Tibial nerve (tissue), 4 donors: ENCODE results near the gene C1orf52. TPM values are rescaled to one million over a fixed set of nuclear protein-coding genes. Genes with fewer than 3 reads are reported as not detected.

Experiments used
- DNase-seq, 2 donors: peaks; one replicate each; pipeline ENCODE4 v3.0.0-alpha.2; 2019; ENCODE audit warnings: low spot score in 2 of 2
- H3K27ac ChIP-seq, 4 donors: fragments of 200-600 bp; sonication (generic) in 3 of 4; one replicate each; pipeline ENCODE4 v1.5.1; 2017 to 2019; ENCODE audit warnings: mild to moderate bottlenecking in 1 of 4
- H3K27me3 ChIP-seq, 2 donors: fragments of 200-600 bp; sonication (generic) in 1 of 2; one replicate each; pipeline versions ENCODE4 v1.5.1 to v1.6.0; 2017 to 2019
- H3K36me3 ChIP-seq, 3 donors: fragments of 200-600 bp; sonication (generic); one replicate each; pipeline ENCODE4 v1.5.1; 2018 to 2019
- H3K4me1 ChIP-seq, 4 donors: fragments of 200-600 bp; sonication (generic) in 3 of 4; one replicate each; pipeline ENCODE4 v1.5.1; 2017 to 2019
- H3K4me3 ChIP-seq, 4 donors: fragments of 200-600 bp; sonication (generic) in 3 of 4; one replicate each; pipeline ENCODE4 v1.5.1; 2017 to 2019; ENCODE audit warnings: mild to moderate bottlenecking in 1 of 4, moderate library complexity in 1 of 4
- H3K9me3 ChIP-seq, 4 donors: fragments of 200-600 bp; sonication (generic) in 3 of 4; one replicate each; pipeline ENCODE4 v1.5.1; 2017 to 2019
- CTCF ChIP-seq, 5 experiments: fragments of 200-600 bp in 3 of 5; fragments of 450-650 bp in 2 of 5; sonication (generic) in 3 of 5; IDR thresholded peaks; one replicate each; pipeline ENCODE4 v1.5.1; 2016 to 2019; ENCODE audit warnings: antibody characterized with exemption in 5 of 5, mild to moderate bottlenecking in 3 of 5, moderate library complexity in 2 of 5
- EP300 ChIP-seq, 2 donors: sonication (generic); formaldehyde crosslinking; IDR thresholded peaks; one replicate each; pipeline ENCODE4 v1.6.1; 2017; ENCODE audit warnings: antibody characterized with exemption in 2 of 2, mild to moderate bottlenecking in 1 of 2
- POLR2A ChIP-seq, 2 donors: fragments of 450-650 bp; IDR thresholded peaks; one replicate each; pipeline ENCODE4 v1.6.1; 2017; ENCODE audit warnings: antibody characterized with exemption in 2 of 2, mild to moderate bottlenecking in 2 of 2, moderate library complexity in 2 of 2
- WGBS, 2 donors: methylation state at CpG; one replicate each; pipeline ENCODE4 v1.1.5; 2018; 5-methylcytosine and 5-hydroxymethylcytosine counted together
- total RNA-seq, 4 donors: library from RNA; depleted of rRNA; stranded (reverse); fragments of >200 nt; gene quantifications; one replicate each; pipeline ENCODE4 v1.1.0, GENCODE V29; 2016

C1orf52 gene
- total RNA-seq, 4 donors from 2014 or later: 12.7 to 34.8 (median 24.5) TPM

GRCh38 chr1:85303440-85304162 lies 44.1 kb upstream of the C1orf52 start:
- Histone ChIP-seq H3K9me3 (no peaks in the 10 kb centered on the region), H3K4me3 (no peak overlapping the region), H3K27me3 (no peaks in the 10 kb centered on the region), H3K36me3 (no peaks in the 10 kb centered on the region), H3K27ac (no peak overlapping the region), H3K4me1 (peaks cover 0 to 8% (median under 1%) of the 10 kb centered on the region in 4 donors)
- 91 to 94% methylated on average over 4 of the region's 4 CpGs for WGBS, 2 donors
- no peak for TF ChIP-seq CTCF (IDR thresholded peaks at IDR 0.05)
- no peak for TF ChIP-seq EP300 (IDR thresholded peaks at IDR 0.05)
- no peak for TF ChIP-seq POLR2A (IDR thresholded peaks at IDR 0.05)
- DNase-seq: no peak

DNA sequence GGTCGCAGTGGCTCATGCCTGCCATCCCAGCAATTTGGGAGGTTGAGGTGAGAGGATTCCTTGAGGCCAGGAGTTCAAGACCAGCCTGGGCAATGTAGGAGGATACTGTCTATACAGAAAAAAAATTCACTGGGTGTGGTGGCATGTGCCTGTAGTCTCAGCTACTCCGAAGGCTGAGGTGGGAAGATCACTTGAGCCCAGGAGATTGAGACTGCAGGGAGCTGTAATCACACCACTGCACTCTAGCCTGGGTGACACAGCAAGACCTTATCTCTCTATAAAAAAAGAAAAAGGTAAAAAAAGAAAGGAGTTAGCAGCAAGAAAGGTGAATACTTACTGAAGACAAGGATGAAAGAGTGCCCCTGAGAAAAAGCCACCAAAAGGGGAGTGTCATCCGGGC lies 40.7 kb upstream of the C1orf52 start:
- Histone ChIP-seq H3K27ac (no peak overlapping the region), H3K27me3 (no peaks in the 10 kb centered on the region), H3K9me3 (no peaks in the 10 kb centered on the region), H3K4me1 (peaks cover 0 to 14% (median 4%) of the 10 kb centered on the region in 4 donors), H3K4me3 (no peak overlapping the region), H3K36me3 (no peaks in the 10 kb centered on the region)
- no peak for DNase-seq
- TF ChIP-seq CTCF (IDR thresholded peaks at IDR 0.05): no peak
- no peak for TF ChIP-seq EP300 (IDR thresholded peaks at IDR 0.05)
- TF ChIP-seq POLR2A (IDR thresholded peaks at IDR 0.05): no peak
- WGBS, 2 donors: 59 to 76% methylated on average over 3 of the region's 3 CpGs

DNA sequence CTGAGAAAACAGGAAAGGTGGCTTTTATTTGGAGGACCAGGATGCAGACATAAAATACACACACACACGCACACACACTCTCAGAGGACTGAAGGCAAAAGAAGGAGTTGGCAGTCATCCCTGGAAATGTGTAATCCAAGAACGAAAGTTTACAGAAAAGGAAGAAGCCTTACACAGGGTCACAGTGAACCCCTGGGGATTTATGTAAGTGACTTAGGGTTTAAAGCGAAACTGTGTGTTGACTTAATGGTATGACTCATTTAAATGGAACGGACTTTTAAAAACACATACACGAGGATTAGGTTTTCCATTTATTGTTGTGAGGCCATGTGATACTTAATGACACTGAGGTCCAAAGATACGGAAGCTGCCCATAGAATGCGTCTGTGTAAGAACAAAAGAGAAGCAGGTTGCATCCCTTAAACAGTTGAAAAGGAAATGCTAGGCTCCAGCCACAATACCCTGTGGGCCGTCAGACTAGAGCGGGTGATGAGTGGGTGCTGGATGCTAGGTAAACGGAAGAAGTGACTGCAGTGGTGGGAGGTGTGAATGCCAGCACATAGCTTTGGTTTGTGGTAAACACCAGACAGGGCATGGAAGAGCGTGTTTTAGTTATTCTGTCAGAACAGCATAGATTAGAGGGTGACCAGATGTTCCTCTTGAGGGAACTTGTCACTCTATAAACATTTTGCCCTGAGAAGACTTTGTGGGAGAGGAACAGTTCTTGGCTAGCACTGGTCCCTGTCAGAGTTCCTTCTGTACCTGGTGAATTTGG lies 38.6 kb upstream of the C1orf52 start:
- Histone ChIP-seq H3K4me1 (peaks cover 0 to 21% (median 4%) of the 10 kb centered on the region in 4 donors), H3K4me3 (no peak overlapping the region), H3K27ac (peak overlapping the region in 2 of 4 donors; percentile 33 to 42), H3K27me3 (no peaks in the 10 kb centered on the region), H3K36me3 (no peaks in the 10 kb centered on the region), H3K9me3 (no peaks in the 10 kb centered on the region)
- DNase-seq: peak in 1 of 2 donors; percentile 60
- WGBS, 2 donors: 54 to 60% methylated on average over 11 of the region's 11 CpGs
- TF ChIP-seq CTCF (IDR thresholded peaks at IDR 0.05) (no peak), EP300 (IDR thresholded peaks at IDR 0.05) (peak; percentile 25 to 75)

DNA sequence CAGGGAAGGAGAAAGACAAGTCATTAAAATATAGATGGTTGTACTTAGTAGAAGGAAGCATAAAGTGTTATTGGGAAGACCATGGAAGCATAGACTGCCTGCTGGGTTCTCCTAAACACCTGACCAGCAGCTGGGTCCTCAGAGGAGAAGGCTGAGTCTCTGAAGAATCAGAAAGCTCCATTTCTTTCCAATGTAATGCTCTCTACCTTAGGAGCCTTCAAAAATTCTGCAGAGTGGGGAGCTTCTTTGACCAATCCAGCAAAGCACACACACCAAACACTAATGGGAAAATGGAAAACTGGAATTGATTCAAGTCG lies 38.0 kb upstream of the C1orf52 start:
- Histone ChIP-seq H3K4me1 (peaks cover 0 to 21% (median 4%) of the 10 kb centered on the region in 4 donors), H3K27me3 (no peaks in the 10 kb centered on the region), H3K36me3 (no peaks in the 10 kb centered on the region), H3K9me3 (no peaks in the 10 kb centered on the region), H3K4me3 (no peak overlapping the region), H3K27ac (peak overlapping the region in 1 of 4 donors; percentile 13)
- no peak for TF ChIP-seq CTCF (IDR thresholded peaks at IDR 0.05)
- TF ChIP-seq POLR2A (IDR thresholded peaks at IDR 0.05): no peak
- TF ChIP-seq EP300 (IDR thresholded peaks at IDR 0.05): no peak
- WGBS, 2 donors: 47 to 56% methylated on average over 1 of the region's 1 CpG
- DNase-seq: no peak

- Histone ChIP-seq H3K27me3 (no peaks in the 10 kb centered on the region), H3K4me3 (no peak overlapping the region), H3K9me3 (no peaks in the 10 kb centered on the region), H3K27ac (peak overlapping the region in 1 of 4 donors; percentile 13), H3K4me1 (peaks cover 0 to 21% (median 4%) of the 10 kb centered on the region in 4 donors), H3K36me3 (no peaks in the 10 kb centered on the region)
- no peak for DNase-seq
- 32 to 35% methylated on average over 1 of the region's 1 CpG for WGBS, 2 donors
- TF ChIP-seq CTCF (IDR thresholded peaks at IDR 0.05): no peak
- no peak for TF ChIP-seq POLR2A (IDR thresholded peaks at IDR 0.05)
Measured at GRCh38 chr1:85296980-85297379, 37.5 kb upstream of the C1orf52 start.
